Thyroid gland (tissue), 4 donors: ENCODE measurements around the gene RASD1.

Experiments used
- CTCF ChIP-seq, 6 experiments: fragments of 200-600 bp in 3 of 6; fragments of 450-650 bp in 3 of 6; sonication (generic) in 3 of 6; IDR thresholded peaks; one replicate each; pipeline ENCODE4 v1.5.1; 2016 to 2019; ENCODE audit warnings: antibody characterized with exemption in 6 of 6, mild to moderate bottlenecking in 2 of 6, inconsistent platforms in 1 of 6, moderate library complexity in 1 of 6
- POLR2A ChIP-seq, 2 donors: fragments of 450-650 bp; IDR thresholded peaks; one replicate each; pipeline ENCODE4 v1.6.1; 2017; ENCODE audit warnings: antibody characterized with exemption in 2 of 2, mild to moderate bottlenecking in 2 of 2, moderate library complexity in 1 of 2

DNA sequence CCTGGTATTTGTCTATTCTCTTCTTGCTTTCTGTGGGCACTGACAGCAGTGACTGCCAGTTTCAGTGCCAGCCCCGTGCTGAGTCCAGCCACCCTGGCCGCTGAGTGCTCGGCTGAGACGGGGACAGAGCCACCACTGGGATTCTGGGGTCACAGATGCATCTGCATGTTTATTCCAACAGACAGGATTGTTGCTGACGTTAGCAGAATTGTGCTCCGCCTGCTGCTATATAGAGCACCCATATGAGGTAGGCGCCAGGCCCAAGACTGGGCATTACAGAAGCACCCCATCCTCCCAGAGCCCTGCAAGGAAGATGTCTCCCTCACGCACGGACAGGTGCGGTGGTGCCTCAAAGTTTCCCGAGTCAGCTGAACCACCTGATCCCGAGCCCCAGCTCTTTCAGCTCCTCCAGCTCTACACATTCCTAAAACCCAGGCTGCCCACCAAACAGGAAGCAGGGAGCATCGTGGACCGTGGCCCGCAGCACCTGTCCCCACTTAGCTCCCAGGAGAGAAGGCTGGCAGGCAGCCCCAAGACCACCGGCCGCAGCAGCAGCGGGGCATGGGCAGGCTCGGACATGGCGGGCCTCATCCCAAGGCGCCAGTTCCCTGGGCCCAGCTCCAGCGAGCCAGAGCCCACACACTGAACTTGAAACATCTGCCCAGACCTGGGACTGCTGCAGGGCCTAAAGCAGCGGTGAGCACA is 44.9 kb upstream of the RASD1 start:
- TF ChIP-seq POLR2A (IDR thresholded peaks at IDR 0.05): no peak
- no peak for TF ChIP-seq CTCF (IDR thresholded peaks at IDR 0.05)
